GM23248 (cell line): Measurements from ENCODE around the gene ARMH3. TPM values are rescaled to one million over a fixed set of nuclear protein-coding genes. Genes with fewer than 3 reads are reported as not detected.

Source experiments
- DNase-seq: peaks from one replicate; pipeline ENCODE4 v3.0.0-alpha.2; 2015
- H2AFZ ChIP-seq: fragments of 200-600 bp; sonication (generic); 2 replicates; pipeline ENCODE4 v1.6.1; 2016; ENCODE audit warnings: antibody characterized with exemption
- H3F3A ChIP-seq: fragments of 200-600 bp; sonication (generic); 2 replicates; pipeline ENCODE4 v1.6.1; 2016; ENCODE audit warnings: mild to moderate bottlenecking, antibody characterized with exemption, mixed run types; ENCODE audit not compliant: insufficient read depth
- H3K27ac ChIP-seq: fragments of 200-600 bp; sonication (generic); 2 replicates; pipeline ENCODE4 v1.5.1; 2016; ENCODE audit warnings: mild to moderate bottlenecking
- H3K27me3 ChIP-seq: fragments of 200-600 bp; sonication (generic); replicated peaks from 2 replicates; pipeline ENCODE4 v1.6.1; 2016; ENCODE audit warnings: mild to moderate bottlenecking; ENCODE audit not compliant: insufficient read depth
- H3K36me3 ChIP-seq: fragments of 200-600 bp; sonication (generic); 2 replicates; pipeline ENCODE4 v1.6.1; 2016; ENCODE audit warnings: low read depth, mild to moderate bottlenecking
- H3K4me1 ChIP-seq: fragments of 200-600 bp; sonication (generic); 2 replicates; pipeline ENCODE4 v1.6.1; 2016; ENCODE audit warnings: mild to moderate bottlenecking; ENCODE audit not compliant: insufficient read depth
- H3K4me2 ChIP-seq: fragments of 200-600 bp; sonication (generic); one replicate; pipeline ENCODE4 v1.6.1; 2016; ENCODE audit warnings: mild to moderate bottlenecking; ENCODE audit not compliant: unreplicated experiment
- H3K4me3 ChIP-seq: fragments of 200-600 bp; sonication (generic); 2 replicates; pipeline ENCODE4 v1.5.1; 2016; ENCODE audit warnings: mild to moderate bottlenecking
- H3K79me2 ChIP-seq: fragments of 200-600 bp; sonication (generic); 2 replicates; pipeline ENCODE4 v1.6.1; 2016; ENCODE audit warnings: mild to moderate bottlenecking; ENCODE audit not compliant: insufficient read depth
- H3K9ac ChIP-seq: fragments of 200-600 bp; sonication (generic); 2 replicates; pipeline ENCODE4 v1.6.1; 2016; ENCODE audit warnings: mild to moderate bottlenecking
- H3K9me2 ChIP-seq: fragments of 200-600 bp; sonication (generic); 2 replicates; pipeline ENCODE4 v1.6.1; 2016; ENCODE audit warnings: mixed run types, mild to moderate bottlenecking, moderate library complexity; ENCODE audit not compliant: insufficient read depth
- H3K9me3 ChIP-seq: fragments of 200-600 bp; sonication (generic); one replicate; pipeline ENCODE4 v1.6.1; 2017; ENCODE audit warnings: low read depth
- H4K20me1 ChIP-seq: fragments of 200-600 bp; sonication (generic); 2 replicates; pipeline ENCODE4 v1.6.0; 2016; ENCODE audit not compliant: insufficient read depth
- EZH2 ChIP-seq: fragments of 200-600 bp; sonication (generic); IDR thresholded peaks from 2 replicates; pipeline ENCODE4 v1.6.1; 2018; ENCODE audit warnings: antibody characterized with exemption, mild to moderate bottlenecking; ENCODE audit not compliant: insufficient read depth, poor library complexity, severe bottlenecking
- EZH2phosphoT487 ChIP-seq: fragments of 200-600 bp; sonication (generic); IDR thresholded peaks from 2 replicates; pipeline ENCODE4 v1.6.1; 2018; ENCODE audit warnings: antibody characterized with exemption, moderate library complexity, mild to moderate bottlenecking, low read depth; ENCODE audit not compliant: insufficient read depth
- WGBS, 2 experiments: methylation state at CpG; one replicate each; pipeline ENCODE4 v1.1.6; 2015 to 2017; ENCODE audit warnings: low lambda C conversion rate in 2 of 2, low coverage in 1 of 2; ENCODE audit errors: missing lambda C conversion rate in 2 of 2; 5-methylcytosine and 5-hydroxymethylcytosine counted together
- in situ Hi-C: fragments of 300-500 bp; cut with MboI; formaldehyde crosslinking; loops from 2 replicates; pipeline ENCODE4 v1.15.0; 2020
- polyA plus RNA-seq: library from polyadenylated mRNA; unstranded; fragments of >200 nt; fragmentation: Nextera tagmentation; extraction: Ambion mirVana; gene quantifications from 2 replicates; pipeline ENCODE4 v1.2.1, GENCODE V29; 2016
- total RNA-seq: library from RNA; depleted of rRNA; stranded (reverse); fragments of >200 nt; shearing (Covaris generic); gene quantifications from 2 replicates; pipeline ENCODE4 v1.2.3, GENCODE V29; 2014

The ARMH3 gene
- total and polyA plus RNA-seq, 2 experiments from 2014 or later = 9.0 to 9.5 TPM

- Histone ChIP-seq H3K27ac (no peak overlapping the region), H3K4me3 (no peak overlapping the region), H3K4me1 (no peaks in the 10 kb centered on the region), H3K9ac (no peak overlapping the region), H3K36me3 (peaks cover 55% of the 10 kb centered on the region), H3F3A (no peaks in the 10 kb centered on the region), H2AFZ (no peak overlapping the region), H3K9me3 (no peaks in the 10 kb centered on the region), H3K9me2 (no peaks in the 10 kb centered on the region), H3K27me3 (no peaks in the 10 kb centered on the region), H3K4me2 (no peak overlapping the region), H3K79me2 (no peaks in the 10 kb centered on the region), H4K20me1 (no peaks in the 10 kb centered on the region)
- no peak for DNase-seq
- WGBS, 2 experiments = 92 to 96% methylated on average over 3 of the region's 3 CpGs
- TF ChIP-seq EZH2 = no peak
- no peak for TF ChIP-seq EZH2phosphoT487
- in situ Hi-C loops = no loop called here
Measured at GRCh38 chr10:102024799-102025198, 31.2 kb downstream of the ARMH3 start.

- Histone ChIP-seq H3K9me3 (no peaks in the 10 kb centered on the region), H3F3A (no peaks in the 10 kb centered on the region), H3K9ac (no peak overlapping the region), H3K9me2 (no peaks in the 10 kb centered on the region), H3K27me3 (no peaks in the 10 kb centered on the region), H3K27ac (no peak overlapping the region), H3K4me3 (no peak overlapping the region), H4K20me1 (no peaks in the 10 kb centered on the region), H2AFZ (no peak overlapping the region), H3K4me2 (no peak overlapping the region), H3K79me2 (no peaks in the 10 kb centered on the region), H3K4me1 (peaks cover 8% of the 10 kb centered on the region; the same call in 1 of the 2 replicates), H3K36me3 (peaks cover 46% of the 10 kb centered on the region)
- 96 to 97% methylated on average over 2 of the region's 2 CpGs for WGBS, 2 experiments
- TF ChIP-seq EZH2 (no peak), EZH2phosphoT487 (no peak)
- DNase-seq = no peak
- in situ Hi-C loops = no loop called here
Measured at GRCh38 chr10:102020938-102021337, 35.0 kb downstream of the ARMH3 start.

GRCh38 chr10:102017295-102017694 lies 38.7 kb downstream of the ARMH3 start:
- H3K27ac ChIP-seq = no peak overlapping the region
- no peak overlapping the region for H3K4me3 ChIP-seq
- no peaks in the 10 kb centered on the region for H3F3A ChIP-seq
- in situ Hi-C loops = no loop called here
- WGBS, 2 experiments = 76 to 81% methylated on average over 2 of the region's 2 CpGs
- H4K20me1 ChIP-seq = no peaks in the 10 kb centered on the region
- no peaks in the 10 kb centered on the region for H3K27me3 ChIP-seq
- H3K4me1 ChIP-seq = peaks cover 8% of the 10 kb centered on the region; the same call in 1 of the 2 replicates
- H3K36me3 ChIP-seq = peaks cover 24% of the 10 kb centered on the region; the same call in 1 of the 2 replicates
- H3K9me2 ChIP-seq = no peaks in the 10 kb centered on the region
- no peaks in the 10 kb centered on the region for H3K79me2 ChIP-seq
- H2AFZ ChIP-seq = no peak overlapping the region
- H3K4me2 ChIP-seq = no peak overlapping the region
- no peaks in the 10 kb centered on the region for H3K9me3 ChIP-seq
- no peak for DNase-seq
- TF ChIP-seq EZH2 (no peak), EZH2phosphoT487 (no peak)
- no peak overlapping the region for H3K9ac ChIP-seq

GRCh38 chr10:102016416-102016815 lies 39.6 kb downstream of the ARMH3 start:
- Histone ChIP-seq H3K79me2 (no peaks in the 10 kb centered on the region), H3K27me3 (no peaks in the 10 kb centered on the region), H3K9ac (no peak overlapping the region), H3K9me2 (no peaks in the 10 kb centered on the region), H3K9me3 (no peaks in the 10 kb centered on the region), H3K27ac (no peak overlapping the region), H3K36me3 (peaks cover 19% of the 10 kb centered on the region; the same call in 1 of the 2 replicates), H3F3A (no peaks in the 10 kb centered on the region; the same call in 1 of the 2 replicates), H3K4me3 (no peak overlapping the region), H3K4me2 (no peak overlapping the region), H4K20me1 (no peaks in the 10 kb centered on the region), H2AFZ (no peak overlapping the region), H3K4me1 (peaks cover 8% of the 10 kb centered on the region; the same call in 1 of the 2 replicates)
- TF ChIP-seq EZH2 (no peak), EZH2phosphoT487 (no peak)
- peak; percentile 37 for DNase-seq
- in situ Hi-C loops = no loop called here

- Histone ChIP-seq H3F3A (peaks cover 10% of the 10 kb centered on the region), H3K4me3 (no peak overlapping the region), H3K9ac (no peak overlapping the region), H3K9me3 (no peaks in the 10 kb centered on the region), H2AFZ (no peak overlapping the region), H3K9me2 (no peaks in the 10 kb centered on the region), H3K27ac (no peak overlapping the region), H4K20me1 (no peaks in the 10 kb centered on the region), H3K36me3 (no peaks in the 10 kb centered on the region), H3K4me2 (no peak overlapping the region), H3K4me1 (peaks cover 7% of the 10 kb centered on the region), H3K79me2 (no peaks in the 10 kb centered on the region), H3K27me3 (no peaks in the 10 kb centered on the region)
- in situ Hi-C loops = no loop called here
- WGBS, 2 experiments = 43 to 54% methylated on average over 4 of the region's 4 CpGs
- TF ChIP-seq EZH2 (no peak), EZH2phosphoT487 (no peak)
- DNase-seq = no peak
Measured at GRCh38 chr10:102010961-102011360, 45.0 kb downstream of the ARMH3 start.
